Stomach smooth muscle (tissue), 2 donors: ENCODE results near the gene RCC2.

Source experiments
- H3K27ac ChIP-seq: one replicate; pipeline ENCODE4 v1.7.0; 2013; ENCODE audit warnings: mild to moderate bottlenecking, low read length, inconsistent platforms
- H3K27me3 ChIP-seq, 2 donors: one replicate each; pipeline ENCODE4 v1.7.0; 2013; ENCODE audit warnings: low read length in 2 of 2; ENCODE audit not compliant: insufficient read depth in 2 of 2, control insufficient read depth in 1 of 2
- H3K36me3 ChIP-seq, 2 donors: one replicate each; pipeline ENCODE4 v1.7.0; 2013; ENCODE audit warnings: low read length in 2 of 2; ENCODE audit not compliant: control insufficient read depth in 2 of 2, insufficient read depth in 2 of 2
- H3K4me1 ChIP-seq: one replicate; pipeline ENCODE4 v1.7.0; 2013; ENCODE audit warnings: low read length; ENCODE audit not compliant: control insufficient read depth, insufficient read depth
- H3K4me3 ChIP-seq, 2 donors: one replicate each; pipeline ENCODE4 v1.7.0; 2013; ENCODE audit warnings: low read length in 2 of 2
- H3K9ac ChIP-seq, 2 donors: one replicate each; pipeline ENCODE4 v1.7.0; 2013; ENCODE audit warnings: low read length in 2 of 2, mild to moderate bottlenecking in 1 of 2
- H3K9me3 ChIP-seq, 2 donors: one replicate each; pipeline ENCODE4 v1.7.0; 2013; ENCODE audit warnings: low read length in 2 of 2; ENCODE audit not compliant: control insufficient read depth in 2 of 2
- donor health status: healthy.
- donor health status: Pancreatic carcinoma.

Gene RCC2

DNA sequence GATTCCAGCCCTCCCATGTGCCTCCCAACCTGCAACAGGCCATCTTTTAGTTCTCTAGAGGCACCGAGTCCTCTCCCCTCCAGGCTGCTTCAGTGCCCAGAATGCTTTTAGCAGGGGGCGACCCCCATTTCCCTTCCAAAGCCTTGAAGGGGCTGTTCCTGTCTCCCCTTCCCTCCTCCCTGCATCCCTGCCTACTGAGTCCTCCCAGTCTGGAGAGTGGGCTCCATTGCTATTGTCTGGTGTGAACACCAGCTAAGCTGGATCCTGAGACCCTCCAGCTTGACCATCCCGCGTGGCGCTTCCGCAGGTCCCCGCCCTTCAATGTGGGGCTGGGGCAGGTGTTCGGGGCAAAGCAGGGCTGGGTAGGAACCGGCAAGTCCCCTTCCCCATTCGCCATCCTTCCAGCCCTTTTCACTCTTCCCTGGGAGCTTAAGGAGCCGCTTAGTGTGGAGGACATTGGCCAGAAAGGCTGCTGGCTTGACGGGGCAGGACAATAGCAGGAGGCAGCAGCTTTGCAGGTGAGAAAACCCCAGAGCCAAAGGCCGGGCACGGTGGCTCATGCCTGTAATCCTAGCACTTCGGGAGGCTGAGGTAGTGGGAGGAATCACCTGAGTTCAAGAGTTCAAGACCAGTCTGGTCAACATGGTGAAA, 35.3 kb downstream of the RCC2 start:
- H3K27me3 ChIP-seq: peaks cover 0 to 3% of the 10 kb centered on the region in 2 donors
- peaks cover 0 to 3% of the 10 kb centered on the region in 2 donors for H3K36me3 ChIP-seq
- H3K4me1 ChIP-seq: no peaks in the 10 kb centered on the region
- no peak overlapping the region for H3K9ac ChIP-seq
- H3K9me3 ChIP-seq: no peaks in the 10 kb centered on the region
- H3K27ac ChIP-seq: no peak overlapping the region
- no peak overlapping the region for H3K4me3 ChIP-seq

DNA sequence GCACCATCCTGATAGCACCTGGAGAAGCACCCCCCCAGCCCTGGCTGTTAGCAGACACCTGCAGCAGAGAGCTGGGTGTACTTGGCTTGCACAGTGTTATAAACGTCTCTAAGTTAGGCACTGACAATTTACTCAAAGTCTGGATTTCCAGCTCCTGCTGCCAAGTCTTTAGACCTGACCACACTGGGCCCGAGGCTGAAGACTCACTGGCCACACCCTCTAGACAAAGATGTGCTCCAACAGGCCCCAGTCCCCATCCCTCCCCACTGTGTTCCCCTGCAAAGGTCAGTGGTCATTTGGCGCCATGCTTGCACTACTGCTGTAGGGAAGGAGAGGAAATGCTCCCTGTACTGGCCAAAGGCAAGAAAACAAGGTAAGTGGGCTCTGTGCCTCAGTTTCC, 36.4 kb downstream of the RCC2 start:
- no peak overlapping the region for H3K9ac ChIP-seq
- H3K36me3 ChIP-seq: peaks cover 0 to 3% of the 10 kb centered on the region in 2 donors
- H3K27me3 ChIP-seq: peaks cover 0 to 3% of the 10 kb centered on the region in 2 donors
- H3K4me3 ChIP-seq: no peak overlapping the region
- H3K9me3 ChIP-seq: no peaks in the 10 kb centered on the region
- no peak overlapping the region for H3K27ac ChIP-seq
- no peaks in the 10 kb centered on the region for H3K4me1 ChIP-seq

DNA sequence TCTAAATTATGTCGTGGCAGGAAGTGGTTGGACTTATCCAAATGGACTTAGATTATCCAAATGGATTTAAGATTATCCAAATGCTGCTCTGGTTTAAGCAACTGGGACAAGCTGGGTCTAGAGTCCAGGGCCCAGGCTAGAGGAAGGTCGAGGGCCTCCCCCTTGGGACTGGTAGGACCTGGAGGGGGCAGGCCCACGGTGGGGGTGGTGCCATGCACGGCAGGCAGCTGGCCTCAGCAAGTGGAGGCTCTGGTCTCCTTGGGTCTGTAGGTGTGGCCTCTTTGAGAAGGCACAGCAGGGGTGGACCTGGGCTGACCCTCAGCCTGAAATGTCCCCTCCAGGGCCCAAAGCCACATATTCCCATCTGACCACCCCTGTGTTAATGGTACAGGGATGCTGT, 37.6 kb downstream of the RCC2 start:
- Histone ChIP-seq H3K36me3 (no peaks in the 10 kb centered on the region), H3K4me3 (no peak overlapping the region), H3K9me3 (no peaks in the 10 kb centered on the region), H3K9ac (no peak overlapping the region), H3K4me1 (no peaks in the 10 kb centered on the region), H3K27ac (no peak overlapping the region), H3K27me3 (peaks cover 0 to 3% of the 10 kb centered on the region in 2 donors)

DNA sequence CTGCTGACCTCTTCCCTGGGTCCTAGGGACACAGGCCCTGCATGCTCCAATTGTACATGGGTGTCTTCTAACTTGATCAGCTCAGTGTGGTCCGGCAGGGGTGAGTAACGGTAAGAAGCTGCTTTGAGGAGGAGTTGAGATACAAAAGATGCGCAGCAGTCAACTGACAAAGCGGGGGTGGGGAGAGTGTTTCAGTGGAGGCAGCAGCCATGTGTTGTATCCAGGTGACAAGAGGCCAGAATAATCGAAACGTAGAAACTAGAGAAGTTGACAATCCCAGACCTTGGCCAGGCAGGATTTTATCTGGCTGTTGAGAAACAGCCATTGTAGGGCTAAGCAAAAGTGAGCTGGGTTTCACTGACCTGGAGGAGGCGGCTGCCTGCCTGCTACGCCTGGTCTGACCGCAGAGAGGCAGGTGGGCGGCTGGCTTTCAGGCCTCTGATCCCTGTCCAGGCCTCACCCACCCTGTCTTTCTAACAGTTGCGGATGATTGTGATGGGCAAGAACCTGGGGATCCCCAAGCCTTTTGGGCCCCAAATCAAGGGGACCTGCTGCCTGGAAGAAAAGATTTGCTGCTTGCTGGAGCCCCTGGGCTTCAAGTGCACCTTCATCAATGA, 38.6 kb downstream of the RCC2 start:
- Histone ChIP-seq H3K4me3 (no peak overlapping the region), H3K9ac (no peak overlapping the region), H3K27me3 (peaks cover 0 to 3% of the 10 kb centered on the region in 2 donors)

DNA sequence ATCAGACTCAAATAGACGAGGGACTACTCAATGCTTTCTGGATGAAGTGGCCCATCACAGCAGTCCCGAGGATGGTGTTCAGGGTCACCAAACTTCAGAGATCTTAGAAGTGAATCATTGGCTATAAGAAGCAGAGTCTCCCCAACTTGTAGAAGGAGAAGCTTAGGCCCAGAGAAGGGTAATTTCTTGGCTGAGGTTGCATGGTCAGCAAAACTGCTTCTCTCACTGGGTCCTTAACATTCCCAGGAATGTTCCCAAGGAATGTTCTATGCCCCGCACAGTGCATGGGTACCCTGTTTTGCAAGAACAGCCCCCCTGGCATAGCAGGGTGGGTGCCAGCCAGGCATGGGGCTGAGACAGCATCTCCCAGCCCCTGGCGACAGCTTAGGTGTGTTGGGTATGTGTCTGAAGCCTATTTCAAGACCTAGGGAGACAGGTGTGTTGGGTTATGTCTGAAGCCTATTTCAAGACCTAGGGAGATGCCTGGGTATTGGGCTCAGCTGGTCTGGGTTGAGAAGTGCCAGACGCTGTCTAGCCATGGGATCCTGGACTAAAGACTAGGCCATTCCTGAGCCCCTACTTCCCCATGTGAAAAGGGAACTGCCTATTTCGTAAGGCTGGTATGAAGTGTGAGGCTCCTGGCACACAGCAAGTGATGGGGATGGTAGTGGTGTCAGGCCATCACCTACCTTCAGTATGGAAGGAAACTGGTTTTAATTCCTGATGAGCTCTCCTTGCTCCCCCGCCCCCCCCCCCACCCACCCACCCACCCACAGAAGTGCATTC, 41.4 kb downstream of the RCC2 start:
- Histone ChIP-seq H3K27me3 (peaks cover 0 to 2% of the 10 kb centered on the region in 2 donors), H3K4me1 (no peaks in the 10 kb centered on the region), H3K9ac (no peak overlapping the region), H3K27ac (no peak overlapping the region), H3K4me3 (no peak overlapping the region), H3K9me3 (no peaks in the 10 kb centered on the region), H3K36me3 (no peaks in the 10 kb centered on the region)

More for the DNA sequence above, 38.6 kb downstream of the RCC2 start:
- no peaks in the 10 kb centered on the region for H3K9me3 ChIP-seq
- H3K27ac ChIP-seq: no peak overlapping the region
- H3K36me3 ChIP-seq: no peaks in the 10 kb centered on the region
- H3K4me1 ChIP-seq: no peaks in the 10 kb centered on the region

DNA sequence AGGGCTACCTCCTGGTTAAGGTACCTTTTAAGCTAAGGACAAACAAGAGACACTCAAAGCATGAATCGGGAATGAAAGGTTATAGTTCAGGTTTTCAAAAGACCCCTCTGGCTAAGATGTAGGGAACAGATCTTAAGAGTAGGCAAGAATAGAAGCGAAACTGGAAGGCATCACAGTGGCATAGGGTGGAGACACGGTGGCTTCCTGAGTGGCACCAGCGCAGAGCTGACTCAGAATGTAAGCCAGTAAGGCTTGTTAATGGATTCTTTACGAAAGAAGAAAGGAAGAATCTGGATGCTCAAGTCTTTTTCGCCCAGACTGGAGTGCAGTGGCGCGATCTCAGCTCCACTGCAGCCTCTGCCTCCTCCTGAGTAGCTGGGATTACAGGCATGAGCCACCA, 46.2 kb downstream of the RCC2 start:
- no peaks in the 10 kb centered on the region for H3K4me1 ChIP-seq
- no peak overlapping the region for H3K27ac ChIP-seq
- H3K9ac ChIP-seq: no peak overlapping the region
- H3K9me3 ChIP-seq: no peaks in the 10 kb centered on the region
- no peak overlapping the region for H3K4me3 ChIP-seq
- peaks cover 0 to 2% of the 10 kb centered on the region in 2 donors for H3K27me3 ChIP-seq
- H3K36me3 ChIP-seq: no peaks in the 10 kb centered on the region

DNA sequence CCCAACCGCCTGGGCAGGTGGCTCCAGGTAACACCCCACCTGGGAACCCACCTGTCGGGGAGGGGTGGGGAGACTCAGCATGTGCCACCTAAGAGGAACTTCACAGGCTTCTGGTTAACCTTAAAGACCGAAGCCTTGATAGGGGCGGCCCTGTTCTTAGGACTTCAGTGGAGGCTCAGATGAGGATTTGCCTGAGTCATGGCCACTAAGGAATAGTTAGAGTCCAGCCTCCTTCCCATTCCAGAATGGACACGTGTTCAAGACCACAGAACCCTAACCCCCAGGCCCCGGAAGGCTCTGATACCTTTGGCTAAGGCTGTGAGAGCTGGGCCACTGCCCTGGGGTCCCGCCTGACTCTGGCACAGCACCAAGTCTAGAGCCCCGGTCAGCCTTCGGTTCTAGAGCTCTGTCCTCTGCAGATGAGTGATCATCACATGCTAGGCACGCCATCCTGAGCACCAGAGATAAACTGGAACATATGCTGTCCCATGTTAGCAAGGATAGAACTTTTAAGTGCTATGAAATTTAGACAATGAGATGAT, 47.2 kb downstream of the RCC2 start:
- Histone ChIP-seq H3K9me3 (no peaks in the 10 kb centered on the region), H3K4me1 (no peaks in the 10 kb centered on the region)

DNA sequence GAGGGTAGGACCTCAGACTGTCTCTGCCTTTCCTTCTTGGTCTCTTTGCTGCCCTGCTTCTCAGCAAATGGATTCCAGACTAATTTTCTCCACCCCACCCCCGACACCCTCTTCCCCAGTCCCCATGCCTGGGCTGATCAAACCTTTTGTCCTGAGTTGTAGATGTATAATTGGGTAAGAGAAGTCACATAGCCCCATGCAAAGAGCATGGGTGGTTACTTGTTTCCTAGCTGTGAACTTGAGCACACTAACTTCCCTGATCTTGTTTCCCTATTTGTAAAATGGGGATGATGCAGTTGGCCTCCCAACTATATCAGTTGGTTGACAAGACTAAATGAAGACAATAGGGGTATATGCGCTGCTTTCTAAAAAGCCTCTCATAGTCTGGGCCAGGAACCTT, 58.3 kb downstream of the RCC2 start:
- H3K9me3 ChIP-seq: no peaks in the 10 kb centered on the region
- H3K9ac ChIP-seq: no peak overlapping the region
- no peaks in the 10 kb centered on the region for H3K4me1 ChIP-seq
- no peaks in the 10 kb centered on the region for H3K36me3 ChIP-seq
- no peak overlapping the region for H3K27ac ChIP-seq
- peaks cover 8 to 22% of the 10 kb centered on the region in 2 donors for H3K27me3 ChIP-seq
- no peak overlapping the region for H3K4me3 ChIP-seq

More for the DNA sequence above, 47.2 kb downstream of the RCC2 start:
- Histone ChIP-seq H3K4me3 (no peak overlapping the region), H3K27me3 (peaks cover 0 to 2% of the 10 kb centered on the region in 2 donors), H3K9ac (no peak overlapping the region), H3K27ac (no peak overlapping the region), H3K36me3 (no peaks in the 10 kb centered on the region)

DNA sequence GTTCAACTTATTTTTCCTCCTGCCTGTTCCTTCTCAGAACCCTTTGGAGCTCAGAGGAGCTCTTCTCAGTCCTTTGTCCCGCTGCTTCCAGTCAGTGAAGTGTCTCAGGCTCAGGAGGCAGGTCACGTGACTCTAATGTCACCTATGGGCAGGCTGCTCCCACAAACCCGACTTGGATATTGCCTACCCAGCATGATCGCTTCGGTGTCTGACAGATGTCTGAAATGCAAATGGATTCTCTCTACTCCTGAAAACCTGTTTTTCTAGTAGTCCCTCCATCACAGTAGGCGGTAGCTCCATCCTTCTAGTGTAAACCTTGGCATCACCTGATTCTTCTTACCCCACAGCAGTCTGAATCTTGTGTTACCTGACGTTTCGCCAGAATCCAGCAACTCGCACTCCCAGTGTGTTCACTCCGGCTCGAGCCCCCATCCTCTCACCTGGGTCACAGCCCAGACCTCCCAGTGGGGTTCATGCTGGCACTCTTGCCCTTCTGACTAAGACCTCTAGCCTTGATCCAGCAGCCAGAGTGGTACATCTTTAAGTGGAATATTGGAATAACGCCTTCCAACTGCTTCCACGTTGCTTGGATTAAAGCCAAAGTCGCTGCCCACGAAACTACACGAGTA, 62.0 kb downstream of the RCC2 start:
- Histone ChIP-seq H3K9me3 (no peaks in the 10 kb centered on the region), H3K27ac (no peak overlapping the region), H3K4me1 (no peaks in the 10 kb centered on the region), H3K27me3 (peaks cover 8 to 16% of the 10 kb centered on the region in 2 donors), H3K4me3 (no peak overlapping the region), H3K36me3 (no peaks in the 10 kb centered on the region), H3K9ac (no peak overlapping the region)

DNA sequence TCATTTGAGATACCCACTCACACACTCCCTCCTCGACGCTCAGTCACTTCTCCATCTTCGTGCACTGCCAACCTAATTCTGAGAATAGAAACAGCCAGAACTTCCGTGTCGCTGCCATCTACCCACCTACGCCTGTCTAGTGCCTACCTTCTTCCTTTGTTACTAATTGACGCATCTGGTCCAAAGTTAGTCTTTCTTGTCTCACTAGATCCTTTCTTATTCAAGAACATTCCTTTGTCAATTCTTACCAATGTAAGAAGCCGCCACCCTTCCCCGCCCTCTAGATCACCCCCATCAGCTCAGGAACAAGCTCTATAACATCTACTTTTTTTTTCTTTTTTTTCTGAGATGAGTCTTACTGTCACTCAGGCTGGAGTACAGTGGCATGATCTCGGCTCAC, 63.8 kb downstream of the RCC2 start:
- Histone ChIP-seq H3K4me3 (no peak overlapping the region), H3K9me3 (no peaks in the 10 kb centered on the region), H3K9ac (no peak overlapping the region), H3K27me3 (peaks cover 8% of the 10 kb centered on the region in 2 donors), H3K27ac (no peak overlapping the region), H3K4me1 (no peaks in the 10 kb centered on the region), H3K36me3 (no peaks in the 10 kb centered on the region)
